ENCODE results near the gene WDR83.

Gene WDR83

GRCh38 chr19:12656899-12657571 is 9.6 kb upstream of the WDR83 start:
- no peak for DNase-seq (ENCODE audit: extremely low read depth, low read depth)
- TF ChIP-seq CTCF (IDR thresholded peaks at IDR 0.05; ENCODE audit: low read depth, low read length, missing control alignments), result no peak
- H3K4me3 ChIP-seq (replicated peaks; ENCODE audit: low read depth, low read length), result no peak overlapping the region

- TF ChIP-seq CTCF (IDR thresholded peaks at IDR 0.05; ENCODE audit: low read depth, low read length, missing control alignments), result peak; percentile 4
- DNase-seq (ENCODE audit: extremely low read depth, low read depth), result no peak
- no peak overlapping the region for H3K4me3 ChIP-seq (replicated peaks; ENCODE audit: low read depth, low read length)
These were observed 8.6 kb upstream of the WDR83 start for GRCh38 chr19:12657966-12658365.

- TF ChIP-seq CTCF (IDR thresholded peaks at IDR 0.05; ENCODE audit: low read depth, low read length, missing control alignments), result no peak
- DNase-seq (ENCODE audit: extremely low read depth, low read depth), result no peak
- no peak overlapping the region for H3K4me3 ChIP-seq (replicated peaks; ENCODE audit: low read depth, low read length)
These were observed 5.6 kb upstream of the WDR83 start for GRCh38 chr19:12660980-12661379.

- H3K4me3 ChIP-seq (replicated peaks; ENCODE audit: low read depth, low read length), result no peak overlapping the region
- DNase-seq (ENCODE audit: extremely low read depth, low read depth), result no peak
- TF ChIP-seq CTCF (IDR thresholded peaks at IDR 0.05; ENCODE audit: low read depth, low read length, missing control alignments), result no peak
These were observed 2.0 kb upstream of the WDR83 start for GRCh38 chr19:12664406-12665280.

GRCh38 chr19:12665281-12665573 is 1.4 kb upstream of the WDR83 start:
- no peak overlapping the region for H3K4me3 ChIP-seq (replicated peaks; ENCODE audit: low read depth, low read length)
- DNase-seq (ENCODE audit: extremely low read depth, low read depth), result no peak

GRCh38 chr19:12665671-12666264 is 839 bp upstream of the WDR83 start:
- no peak for DNase-seq (ENCODE audit: extremely low read depth, low read depth)
- TF ChIP-seq CTCF (IDR thresholded peaks at IDR 0.05; ENCODE audit: low read depth, low read length, missing control alignments), result no peak
- H3K4me3 ChIP-seq (replicated peaks; ENCODE audit: low read depth, low read length), result peak overlapping the region; percentile 84

More at GRCh38 chr19:12665281-12665573, 1.4 kb upstream of the WDR83 start:
- TF ChIP-seq CTCF (IDR thresholded peaks at IDR 0.05; ENCODE audit: low read depth, low read length, missing control alignments), result no peak
